Upper lobe of left lung (tissue), 6 donors: Measurements from ENCODE around the gene USP3. TPM values are rescaled to one million over a fixed set of nuclear protein-coding genes. Genes with fewer than 3 reads are reported as not detected.

ENCODE experiments used
- ATAC-seq, 2 donors: fragments of 200-7000 bp; cut with Tn5 transposase; one replicate each; pipeline ENCODE4 v1.9.1; 2022; ENCODE audit warnings: mild to moderate bottlenecking in 2 of 2, moderate library complexity in 2 of 2; ENCODE audit not compliant: low FRiP score in 2 of 2
- DNase-seq, 2 donors: peaks; one replicate each; pipeline ENCODE4 v3.0.0-alpha.2; 2019 to 2020
- H3K27ac ChIP-seq, 4 donors: fragments of 200-600 bp; sonication (generic); one replicate each; pipeline ENCODE4 v1.5.1; 2016 to 2019
- H3K27me3 ChIP-seq, 4 donors: fragments of 200-600 bp; sonication (generic); one replicate each; pipeline ENCODE4 v1.5.1; 2017 to 2019
- H3K36me3 ChIP-seq, 4 donors: fragments of 200-600 bp; sonication (generic); one replicate each; pipeline ENCODE4 v1.5.1; 2016 to 2019
- H3K4me1 ChIP-seq, 4 donors: fragments of 200-600 bp; sonication (generic); one replicate each; pipeline ENCODE4 v1.5.1; 2018 to 2019
- H3K4me3 ChIP-seq, 4 donors: fragments of 200-600 bp; sonication (generic); one replicate each; pipeline ENCODE4 v1.5.1; 2017 to 2019; ENCODE audit warnings: mild to moderate bottlenecking in 2 of 4, moderate library complexity in 1 of 4
- H3K9me3 ChIP-seq, 4 donors: fragments of 200-600 bp; sonication (generic); one replicate each; pipeline ENCODE4 v1.5.1; 2018 to 2019
- CTCF ChIP-seq, 6 experiments: fragments of 450-650 bp in 4 of 6; fragments of 200-600 bp in 2 of 6; sonication (generic) in 2 of 6; IDR thresholded peaks; one replicate each; pipeline ENCODE4 v1.5.1; 2016 to 2019; ENCODE audit warnings: antibody characterized with exemption in 6 of 6
- EP300 ChIP-seq, 4 donors: sonication (generic); formaldehyde crosslinking; IDR thresholded peaks; one replicate each; pipeline ENCODE4 v1.5.1; 2017; ENCODE audit warnings: antibody characterized with exemption in 4 of 4, control low read depth in 2 of 4
- POLR2A ChIP-seq, 4 donors: fragments of 450-650 bp; IDR thresholded peaks; one replicate each; pipeline ENCODE4 v1.5.1; 2016 to 2017; ENCODE audit warnings: antibody characterized with exemption in 4 of 4, mild to moderate bottlenecking in 2 of 4
- POLR2AphosphoS5 ChIP-seq, 2 donors: sonication (generic); formaldehyde crosslinking; IDR thresholded peaks; one replicate each; pipeline ENCODE4 v1.5.1; 2017; ENCODE audit warnings: antibody characterized with exemption in 2 of 2
- WGBS, 2 donors: methylation state at CpG; one replicate each; pipeline ENCODE4 v1.1.5; 2017 to 2018; 5-methylcytosine and 5-hydroxymethylcytosine counted together
- total RNA-seq, 6 donors: library from RNA; depleted of rRNA in 4 of 6; stranded (reverse); fragments of >200 nt in 4 of 6; gene quantifications; one replicate each; pipeline versions ENCODE4 v1.1.0 to v1.2.1, GENCODE V29; 2016 to 2021
- donor health status: DM: no; HTN: no; CAD: no; lungs with moderate emphysema.
- donor health status: DM: no; HTN: yes; CAD: no; lungs with severe emphysema.

USP3 gene
- total RNA-seq: 10 to 100 TPM; 45.7 to 87.0 (median 63.8) TPM

- H3K27ac ChIP-seq: peak within 1 kb of the TSS; percentile 97 to 99 (median 98)
- no peaks in the 10 kb centered on the region for H3K27me3 ChIP-seq
- peak within 1 kb of the TSS; percentile 69 to 91 (median 80) for H3K4me3 ChIP-seq
- ATAC-seq: peak; percentile 90 to 95
- no peaks in the 10 kb centered on the region for H3K9me3 ChIP-seq
- TF ChIP-seq EP300 (IDR thresholded peaks at IDR 0.05) (peak in 1 of 4 donors; percentile 20), POLR2A (IDR thresholded peaks at IDR 0.05) (peak; percentile 30 to 95 (median 59)), POLR2AphosphoS5 (IDR thresholded peaks at IDR 0.05) (peak; percentile 57 to 96), CTCF (IDR thresholded peaks at IDR 0.05) (peak; percentile 32 to 70 (median 56))
- peaks cover 63 to 75% (median 69%) of the 10 kb centered on the region in 4 donors for H3K4me1 ChIP-seq
- H3K36me3 ChIP-seq: no peaks in the 10 kb centered on the region
- DNase-seq: peak; percentile 94 to 98
- whole genome bisulfite sequencing, 2 donors: 0% methylated on average over 6 to 49 of the region's 88 CpGs
These were observed at the start of gene USP3 for GRCh38 chr15:63504247-63504978. TSS of gene USP3 (plus strand) at chr15:63504593. CDS start at chr15:63504740, 147 bp downstream.

GRCh38 chr15:63456258-63456657, 48.1 kb upstream of the USP3 start:
- TF ChIP-seq EP300 (IDR thresholded peaks at IDR 0.05) (no peak), POLR2AphosphoS5 (IDR thresholded peaks at IDR 0.05) (no peak), CTCF (IDR thresholded peaks at IDR 0.05) (no peak), POLR2A (IDR thresholded peaks at IDR 0.05) (no peak)
- Histone ChIP-seq H3K9me3 (no peaks in the 10 kb centered on the region), H3K4me1 (peaks cover 0 to 5% (median 2%) of the 10 kb centered on the region in 4 donors), H3K4me3 (no peak overlapping the region), H3K27me3 (no peaks in the 10 kb centered on the region), H3K36me3 (no peaks in the 10 kb centered on the region), H3K27ac (no peak overlapping the region)
- WGBS, 2 donors: 29 to 63% methylated on average over 1 of the region's 1 CpG
- ATAC-seq (peak in 1 of 2 donors; percentile 66), DNase-seq (peak in 1 of 2 donors; percentile 65)

- DNase-seq: no peak
- WGBS, 2 donors: 55 to 59% methylated on average over 5 of the region's 5 CpGs
- no peak for ATAC-seq
- H3K9me3 ChIP-seq: no peaks in the 10 kb centered on the region
- H3K27me3 ChIP-seq: no peaks in the 10 kb centered on the region
- no peak overlapping the region for H3K4me3 ChIP-seq
- no peak overlapping the region for H3K27ac ChIP-seq
- TF ChIP-seq CTCF (IDR thresholded peaks at IDR 0.05) (no peak), POLR2AphosphoS5 (IDR thresholded peaks at IDR 0.05) (no peak), EP300 (IDR thresholded peaks at IDR 0.05) (no peak), POLR2A (IDR thresholded peaks at IDR 0.05) (no peak)
- no peaks in the 10 kb centered on the region for H3K36me3 ChIP-seq
- H3K4me1 ChIP-seq: peaks cover 0 to 10% (median 6%) of the 10 kb centered on the region in 4 donors
These were observed 47.0 kb upstream of the USP3 start for GRCh38 chr15:63457379-63457778.

GRCh38 chr15:63458026-63458425, 46.4 kb upstream of the USP3 start:
- TF ChIP-seq CTCF (IDR thresholded peaks at IDR 0.05): no peak
- no peak for TF ChIP-seq EP300 (IDR thresholded peaks at IDR 0.05)
- no peak for TF ChIP-seq POLR2AphosphoS5 (IDR thresholded peaks at IDR 0.05)
- TF ChIP-seq POLR2A (IDR thresholded peaks at IDR 0.05): no peak
- DNase-seq (no peak), ATAC-seq (no peak)
- Histone ChIP-seq H3K27ac (no peak overlapping the region), H3K36me3 (no peaks in the 10 kb centered on the region), H3K4me1 (peaks cover 0 to 13% (median 6%) of the 10 kb centered on the region in 4 donors), H3K27me3 (no peaks in the 10 kb centered on the region), H3K4me3 (no peak overlapping the region), H3K9me3 (no peaks in the 10 kb centered on the region)
- 81 to 89% methylated on average over 5 of the region's 5 CpGs for WGBS, 2 donors
